Measurements from ENCODE around the gene DEPDC7.
"Not testable (repeated sequence)": the region's sequence is repeated elsewhere in the genome, so short reads cannot be mapped to it uniquely, and the experiment has no call there.

The DEPDC7 gene

DNA sequence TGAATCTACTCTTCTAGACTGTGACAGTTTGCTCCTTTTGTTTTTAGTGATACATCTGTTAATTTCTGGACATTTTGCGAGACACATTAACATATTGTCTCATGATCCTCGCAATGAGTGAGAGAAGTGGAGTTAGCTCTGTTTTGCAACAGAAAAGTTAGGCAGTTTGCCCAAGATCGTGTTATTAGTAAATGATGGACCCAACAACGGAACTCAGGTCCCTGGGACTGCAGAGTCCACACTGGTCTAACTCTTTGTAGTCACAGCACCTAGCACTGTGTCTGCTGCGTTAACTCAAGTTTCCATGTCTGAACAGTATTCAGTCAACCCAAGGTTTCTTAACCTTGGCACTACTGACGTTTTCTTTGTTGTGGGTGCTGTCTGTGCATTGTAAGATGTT lies 3.2 kb downstream of the DEPDC7 start:
- Histone ChIP-seq H3K27ac (no peak overlapping the region), H3K4me3 (no peak overlapping the region), H3K27me3 (peaks cover 9% of the 10 kb centered on the region), H3K36me3 (no peaks in the 10 kb centered on the region), H3K9me3 (peaks cover 15% of the 10 kb centered on the region), H3K4me2 (no peak overlapping the region), H3K4me1 (no peaks in the 10 kb centered on the region), H4K20me1 (no peaks in the 10 kb centered on the region), H3K9ac (no peak overlapping the region)
- no peak for TF ChIP-seq Cebpa-rat (IDR thresholded peaks at IDR 0.05)

DNA sequence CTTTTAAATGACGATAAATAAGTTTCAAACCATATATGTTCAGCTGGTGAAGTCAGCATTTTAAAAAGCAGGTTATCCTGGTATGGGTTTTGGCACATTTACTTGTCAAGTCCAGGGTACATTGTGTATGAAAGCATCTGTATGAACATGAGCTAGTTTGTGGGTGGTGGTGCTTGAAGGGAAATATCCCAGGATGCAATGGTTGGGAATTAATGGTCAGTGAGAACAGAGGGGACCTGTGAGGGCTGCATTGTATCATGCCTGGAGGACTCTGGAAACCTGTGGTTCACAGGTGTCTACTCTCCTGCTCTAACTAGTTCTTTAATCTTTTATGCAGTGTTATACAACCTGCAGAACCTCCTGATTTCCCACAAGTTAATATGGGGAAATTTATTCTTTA lies 5.8 kb downstream of the DEPDC7 start:
- no peaks in the 10 kb centered on the region for H3K4me1 ChIP-seq
- TF ChIP-seq Cebpa-rat (IDR thresholded peaks at IDR 0.05) = no peak
- no peaks in the 10 kb centered on the region for H3K36me3 ChIP-seq
- no peak overlapping the region for H3K27ac ChIP-seq
- peaks cover 2% of the 10 kb centered on the region; the same call in 1 of the 2 replicates for H3K9me3 ChIP-seq
- H3K4me3 ChIP-seq = no peak overlapping the region
- H3K9ac ChIP-seq = no peak overlapping the region
- H3K27me3 ChIP-seq = peaks cover 3% of the 10 kb centered on the region; the same call in 1 of the 2 replicates
- H4K20me1 ChIP-seq = no peaks in the 10 kb centered on the region
- H3K4me2 ChIP-seq = no peak overlapping the region

DNA sequence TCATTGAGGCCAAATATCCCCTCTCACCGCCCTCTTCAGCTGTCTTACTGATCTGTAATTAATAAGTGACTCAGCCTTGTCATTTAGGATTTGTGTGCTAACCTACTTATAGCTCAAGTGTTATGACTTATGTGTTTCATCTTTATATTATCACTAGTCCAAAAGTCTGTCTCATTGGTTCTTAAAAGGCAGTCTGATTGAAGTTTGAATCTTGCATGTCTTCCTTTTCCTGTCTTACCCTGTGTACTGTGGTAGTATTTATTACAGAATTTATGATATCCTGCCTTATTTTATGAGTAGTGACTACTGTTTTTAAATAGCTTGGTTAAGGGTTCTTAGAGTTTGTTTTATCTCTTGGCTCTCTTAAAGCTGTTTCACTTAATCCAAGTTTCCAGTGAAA lies 6.3 kb downstream of the DEPDC7 start:
- H3K27me3 ChIP-seq = no peaks in the 10 kb centered on the region
- H4K20me1 ChIP-seq = no peaks in the 10 kb centered on the region
- no peak overlapping the region for H3K27ac ChIP-seq
- no peak overlapping the region for H3K9ac ChIP-seq
- TF ChIP-seq Cebpa-rat (IDR thresholded peaks at IDR 0.05) = no peak
- no peak overlapping the region for H3K4me2 ChIP-seq
- no peak overlapping the region for H3K4me3 ChIP-seq
- no peaks in the 10 kb centered on the region for H3K36me3 ChIP-seq
- H3K4me1 ChIP-seq = no peaks in the 10 kb centered on the region
- no peaks in the 10 kb centered on the region for H3K9me3 ChIP-seq

DNA sequence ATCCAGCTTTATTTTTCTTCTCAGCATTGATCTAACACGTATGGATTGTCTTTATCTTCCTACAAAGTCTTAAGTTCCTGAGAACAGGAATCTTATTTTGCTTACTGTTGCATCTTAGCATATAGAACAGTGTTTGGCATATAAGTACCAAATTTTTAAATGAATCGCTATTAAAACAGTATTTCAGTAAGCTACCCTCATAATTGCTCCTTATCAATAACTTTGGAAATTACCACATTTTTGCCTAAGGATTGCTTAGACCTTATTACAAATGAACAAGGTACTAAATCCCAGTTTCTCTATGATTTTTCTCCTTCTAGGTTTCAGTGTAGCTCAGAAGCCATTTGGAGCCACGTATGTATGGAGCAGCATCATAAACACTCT lies 9.7 kb downstream of the DEPDC7 start:
- Histone ChIP-seq H3K9ac (no peak overlapping the region), H3K27ac (no peak overlapping the region), H3K4me3 (no peak overlapping the region), H3K4me2 (no peak overlapping the region), H3K9me3 (no peaks in the 10 kb centered on the region), H3K4me1 (no peaks in the 10 kb centered on the region), H3K36me3 (no peaks in the 10 kb centered on the region), H3K27me3 (no peaks in the 10 kb centered on the region), H4K20me1 (no peaks in the 10 kb centered on the region)
- TF ChIP-seq Cebpa-rat (IDR thresholded peaks at IDR 0.05) = no peak

DNA sequence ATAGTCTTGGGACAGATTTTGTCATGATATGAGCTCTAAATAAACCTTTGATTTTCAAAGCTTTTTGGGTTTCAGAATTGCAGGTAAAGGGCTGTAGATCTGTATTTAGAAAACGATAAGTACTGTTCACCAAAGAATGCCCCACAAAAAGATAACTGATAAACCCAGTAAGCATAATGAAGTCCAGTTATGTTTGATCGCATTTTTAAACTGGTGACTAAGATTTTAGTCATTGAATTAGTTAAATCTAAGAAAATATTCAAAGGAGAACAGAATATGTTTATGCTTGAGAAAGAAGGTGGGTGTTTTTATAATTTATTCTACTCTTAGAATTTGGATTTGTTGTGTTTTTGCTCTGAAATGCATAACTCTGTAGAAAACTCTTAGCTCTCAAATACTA lies 11.6 kb downstream of the DEPDC7 start:
- H4K20me1 ChIP-seq = no peaks in the 10 kb centered on the region
- no peak overlapping the region for H3K9ac ChIP-seq
- H3K27ac ChIP-seq = no peak overlapping the region
- no peaks in the 10 kb centered on the region for H3K36me3 ChIP-seq
- H3K4me3 ChIP-seq = no peak overlapping the region
- no peaks in the 10 kb centered on the region for H3K9me3 ChIP-seq
- H3K4me2 ChIP-seq = no peak overlapping the region
- H3K27me3 ChIP-seq = no peaks in the 10 kb centered on the region
- H3K4me1 ChIP-seq = no peaks in the 10 kb centered on the region
- no peak for TF ChIP-seq Cebpa-rat (IDR thresholded peaks at IDR 0.05)

DNA sequence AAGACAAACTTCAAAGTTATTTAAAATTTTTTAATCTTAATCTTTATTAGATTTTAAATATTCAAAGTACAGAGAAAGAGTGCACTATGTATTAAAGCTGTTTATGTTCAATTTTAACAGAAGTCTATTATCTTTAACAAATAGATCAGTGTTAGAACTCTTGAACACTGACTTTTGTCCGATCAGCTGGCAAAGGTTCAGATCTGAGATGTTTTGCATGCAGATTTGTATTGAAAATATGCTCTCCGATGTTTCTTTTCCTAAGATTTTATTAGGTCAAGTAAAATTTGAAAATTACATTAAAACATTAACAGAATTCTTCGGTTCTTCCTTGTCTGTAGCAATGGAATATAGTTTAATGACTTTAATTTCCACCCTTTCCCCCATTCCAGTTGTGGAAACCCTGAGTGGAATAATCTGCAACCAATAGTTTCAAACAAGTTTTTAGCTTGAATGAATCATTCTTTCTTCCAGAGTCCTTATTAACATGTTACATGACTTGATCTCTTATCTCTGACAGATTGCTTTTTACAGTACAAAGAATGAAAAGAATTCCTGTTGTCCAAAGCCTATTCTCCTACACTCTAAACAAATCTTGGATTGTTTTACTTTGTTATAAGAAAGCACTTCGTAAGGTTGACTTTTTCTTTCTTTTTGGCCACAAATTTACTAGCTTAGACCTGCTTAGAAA lies 12.3 kb downstream of the DEPDC7 start:
- Histone ChIP-seq H3K4me2 (no peak overlapping the region), H3K27ac (no peak overlapping the region), H3K4me3 (no peak overlapping the region), H3K9ac (no peak overlapping the region), H3K27me3 (no peaks in the 10 kb centered on the region), H3K36me3 (no peaks in the 10 kb centered on the region), H3K4me1 (no peaks in the 10 kb centered on the region), H3K9me3 (no peaks in the 10 kb centered on the region), H4K20me1 (no peaks in the 10 kb centered on the region)
- TF ChIP-seq Cebpa-rat (IDR thresholded peaks at IDR 0.05) = no peak

DNA sequence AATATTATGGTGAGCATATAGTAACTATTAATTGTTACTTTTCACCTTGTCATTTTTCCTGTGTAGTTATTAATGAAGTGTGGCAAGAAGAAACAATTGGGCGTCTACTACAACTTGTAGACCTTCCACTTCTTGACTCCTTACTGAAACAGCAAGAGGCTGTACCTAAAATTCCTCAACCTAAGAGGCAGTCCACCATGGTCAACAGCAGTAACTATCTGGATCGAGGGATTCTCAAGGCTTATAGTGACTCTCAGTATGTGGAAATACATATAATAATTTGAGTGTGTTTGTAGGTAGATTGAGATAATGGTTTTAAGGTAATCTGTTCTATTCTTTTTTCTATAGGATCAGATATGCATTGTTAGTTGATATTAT lies 12.8 kb downstream of the DEPDC7 start:
- Histone ChIP-seq H3K36me3 (no peaks in the 10 kb centered on the region), H3K9me3 (no peaks in the 10 kb centered on the region), H3K4me1 (no peaks in the 10 kb centered on the region), H3K4me2 (no peak overlapping the region), H3K27me3 (no peaks in the 10 kb centered on the region), H3K4me3 (no peak overlapping the region), H3K27ac (no peak overlapping the region), H4K20me1 (no peaks in the 10 kb centered on the region), H3K9ac (no peak overlapping the region)
- TF ChIP-seq Cebpa-rat (IDR thresholded peaks at IDR 0.05) = no peak

DNA sequence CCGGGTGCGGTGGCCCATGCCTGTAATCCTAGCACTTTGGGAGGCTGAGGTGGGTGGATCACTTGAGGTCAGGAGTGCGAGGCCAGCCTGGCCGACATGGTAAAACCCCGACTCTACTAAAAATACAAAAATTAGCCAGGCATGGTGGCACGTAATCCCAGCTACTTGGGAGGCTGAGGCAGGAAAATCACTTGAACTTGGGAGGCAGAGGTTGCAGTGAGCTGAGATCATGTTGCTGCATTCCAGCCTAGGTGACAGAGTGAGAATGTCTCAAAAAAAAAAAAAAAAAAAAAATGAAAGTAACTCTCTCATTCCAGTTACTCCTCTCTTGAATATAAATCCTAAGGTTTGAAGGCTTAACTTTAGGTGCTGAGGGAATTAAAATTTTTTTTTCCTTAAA lies 13.5 kb downstream of the DEPDC7 start:
- H3K4me3 ChIP-seq, H3K36me3 ChIP-seq, H3K27ac ChIP-seq, H3K27me3 ChIP-seq, H3K4me1 ChIP-seq, H3K9me3 ChIP-seq, H3K9ac ChIP-seq, H3K4me2 ChIP-seq, H4K20me1 ChIP-seq: not testable (repeated sequence)

DNA sequence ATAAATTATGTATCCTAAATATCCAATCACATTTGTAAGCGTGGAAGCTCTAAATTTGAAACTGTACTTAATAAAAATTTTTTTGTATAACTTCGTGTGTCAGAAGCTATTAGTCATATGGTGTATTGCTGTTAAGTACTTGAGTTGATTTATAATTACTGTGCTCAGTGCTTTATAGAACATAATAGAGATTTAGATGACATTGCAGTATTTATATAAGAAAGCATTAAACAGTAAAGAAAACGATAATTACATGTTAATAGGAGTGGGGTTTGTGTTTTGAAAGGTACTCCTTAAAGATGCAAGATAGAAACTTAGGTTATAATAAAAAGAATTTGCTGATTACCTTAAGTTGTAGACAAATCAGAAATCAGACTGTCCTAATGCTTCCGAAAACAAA lies 17.8 kb downstream of the DEPDC7 start:
- Histone ChIP-seq H3K27me3 (no peaks in the 10 kb centered on the region), H3K27ac (no peak overlapping the region), H3K9me3 (no peaks in the 10 kb centered on the region), H3K4me2 (no peak overlapping the region), H3K9ac (no peak overlapping the region), H3K4me1 (peaks cover 1% of the 10 kb centered on the region; the same call in 1 of the 2 replicates), H3K36me3 (no peaks in the 10 kb centered on the region), H4K20me1 (no peaks in the 10 kb centered on the region), H3K4me3 (no peak overlapping the region)
- TF ChIP-seq Cebpa-rat (IDR thresholded peaks at IDR 0.05) = no peak

DNA sequence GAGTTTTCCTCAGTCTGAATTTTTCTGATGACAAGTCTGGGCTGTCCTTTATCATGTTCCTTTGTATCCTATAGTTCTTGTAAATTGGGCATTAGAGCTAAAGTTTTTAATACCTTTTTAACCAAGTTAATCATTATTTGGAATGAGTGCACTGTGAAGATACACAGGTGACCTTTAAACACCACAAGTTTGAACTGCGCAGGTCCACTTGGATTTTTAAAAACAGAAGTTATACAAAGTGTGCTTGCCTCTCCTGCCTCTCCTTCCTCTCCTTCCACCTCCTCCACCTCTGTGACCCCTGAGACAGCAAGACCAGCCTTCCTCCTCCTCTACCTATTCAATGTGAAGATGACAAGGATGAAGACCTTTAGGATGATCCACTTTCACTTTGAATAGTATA lies 19.3 kb downstream of the DEPDC7 start:
- Histone ChIP-seq H3K27me3 (no peaks in the 10 kb centered on the region), H3K9me3 (no peaks in the 10 kb centered on the region), H3K9ac (no peak overlapping the region), H3K4me2 (no peak overlapping the region), H4K20me1 (no peaks in the 10 kb centered on the region), H3K4me3 (no peak overlapping the region), H3K27ac (no peak overlapping the region), H3K4me1 (peaks cover 5% of the 10 kb centered on the region), H3K36me3 (no peaks in the 10 kb centered on the region)
- no peak for TF ChIP-seq Cebpa-rat (IDR thresholded peaks at IDR 0.05)
